T-cell (primary cell): ENCODE results near the gene NKX3-2. TPM values are rescaled to one million over a fixed set of nuclear protein-coding genes. Genes with fewer than 3 reads are reported as not detected.

ENCODE experiments used
- ATAC-seq, 4 experiments: fragments of 200-7000 bp in 3 of 4; fragments of 150-1000 bp in 1 of 4; cut with Tn5 transposase; replicated peaks in 1 of 4; 1 replicate in 3 of 4; 2 replicates in 1 of 4; pipeline ENCODE4 v1.10.0; 2021; ENCODE audit warnings: moderate library complexity in 3 of 4, mild to moderate bottlenecking in 2 of 4, moderate number of reproducible peaks in 1 of 4
- CTCF ChIA-PET, 2 donors: fragments of 300-600 bp; sonication (Branson Sonifier 250); formaldehyde crosslinking; loops; one replicate each; lab custom pipeline; 2022; ENCODE audit warnings: antibody characterized with exemption in 2 of 2; lab: Charles Lee
- POLR2A ChIA-PET, 2 donors: fragments of 300-600 bp; sonication (Branson Sonifier 250); formaldehyde crosslinking; loops; one replicate each; lab custom pipeline; 2022; ENCODE audit warnings: antibody characterized with exemption in 2 of 2; lab: Charles Lee
- DNase-seq, 35 experiments: peaks; one replicate each; pipeline versions ENCODE4 v3.0.0 to v3.0.0-alpha.2; 2013 to 2023
- H3K27ac ChIP-seq: one replicate; pipeline ENCODE4 v1.5.1; 2013; ENCODE audit warnings: low read length
- H3K27me3 ChIP-seq, 2 experiments: replicated peaks in 1 of 2; 1 replicate in 1 of 2; 2 replicates in 1 of 2; pipeline versions ENCODE4 v1.6.1 to v1.7.0; 2013; ENCODE audit warnings: low read length in 1 of 2, mixed read lengths in 1 of 2; ENCODE audit not compliant: control insufficient read depth in 2 of 2, insufficient read depth in 2 of 2; ENCODE audit errors: extremely low read depth in 1 of 2
- H3K36me3 ChIP-seq, 2 donors: 1 replicate in 1 of 2; 2 replicates in 1 of 2; pipeline versions ENCODE4 v1.6.1 to v1.7.0; 2013; ENCODE audit warnings: low read length in 1 of 2; ENCODE audit not compliant: control insufficient read depth in 2 of 2, insufficient read depth in 1 of 2; ENCODE audit errors: extremely low read depth in 1 of 2
- H3K4me1 ChIP-seq, 2 experiments: 1 replicate in 1 of 2; 2 replicates in 1 of 2; pipeline versions ENCODE4 v1.6.1 to v1.7.0; 2013; ENCODE audit warnings: low read length in 2 of 2, mixed read lengths in 1 of 2; ENCODE audit not compliant: insufficient read depth in 2 of 2, control insufficient read depth in 1 of 2; ENCODE audit errors: extremely low read depth in 1 of 2
- H3K4me3 ChIP-seq, 2 donors: 1 replicate in 1 of 2; 2 replicates in 1 of 2; pipeline versions ENCODE4 v1.5.1 to v1.7.0; 2013; ENCODE audit warnings: mild to moderate bottlenecking in 2 of 2, low read length in 1 of 2, moderate library complexity in 1 of 2; ENCODE audit not compliant: control insufficient read depth in 1 of 2; ENCODE audit errors: extremely low read depth in 1 of 2
- H3K9me3 ChIP-seq: 2 replicates; pipeline ENCODE4 v1.7.0; 2013
- H3K27ac Mint-ChIP-seq, 2 donors: one replicate each; pipeline ENCODE4 v1.8.0; 2020 to 2021; ENCODE audit warnings: mild to moderate bottlenecking in 2 of 2, mixed read lengths in 2 of 2
- H3K27me3 Mint-ChIP-seq, 2 donors: one replicate each; pipeline ENCODE4 v1.8.0; 2021 to 2022; ENCODE audit warnings: mixed read lengths in 2 of 2
- H3K36me3 Mint-ChIP-seq: one replicate; pipeline ENCODE4 v1.8.0; 2021; ENCODE audit warnings: mixed read lengths
- H3K4me1 Mint-ChIP-seq, 3 donors: one replicate each; pipeline ENCODE4 v1.8.0; 2020 to 2022; ENCODE audit warnings: mixed read lengths in 3 of 3, mild to moderate bottlenecking in 1 of 3
- H3K4me3 Mint-ChIP-seq, 3 donors: one replicate each; pipeline ENCODE4 v1.8.0; 2020 to 2022; ENCODE audit warnings: mild to moderate bottlenecking in 3 of 3, mixed read lengths in 3 of 3, moderate library complexity in 3 of 3
- H3K9me3 Mint-ChIP-seq, 3 donors: one replicate each; pipeline ENCODE4 v1.8.0; 2020 to 2022; ENCODE audit warnings: mixed read lengths in 3 of 3
- WGBS: methylation state at CpG from one replicate; pipeline ENCODE4 v1.1.5; 2013; ENCODE audit warnings: missing lambda C conversion rate; ENCODE audit not compliant: insufficient coverage; 5-methylcytosine and 5-hydroxymethylcytosine counted together
- total RNA-seq, 35 experiments: library from RNA in 6 of 35; stranded (reverse) in 6 of 35; fragments of 120-200 nt in 1 of 35; gene quantifications; one replicate each; pipeline versions ENCODE4 v1.2.1 to v1.2.4 and lab custom pipeline; 2013 to 2026

Gene NKX3-2
- total RNA-seq, 5 donors from 2014 or later (not counting 1 experiment from before 2014, with no cell fraction given) = not detected

DNA sequence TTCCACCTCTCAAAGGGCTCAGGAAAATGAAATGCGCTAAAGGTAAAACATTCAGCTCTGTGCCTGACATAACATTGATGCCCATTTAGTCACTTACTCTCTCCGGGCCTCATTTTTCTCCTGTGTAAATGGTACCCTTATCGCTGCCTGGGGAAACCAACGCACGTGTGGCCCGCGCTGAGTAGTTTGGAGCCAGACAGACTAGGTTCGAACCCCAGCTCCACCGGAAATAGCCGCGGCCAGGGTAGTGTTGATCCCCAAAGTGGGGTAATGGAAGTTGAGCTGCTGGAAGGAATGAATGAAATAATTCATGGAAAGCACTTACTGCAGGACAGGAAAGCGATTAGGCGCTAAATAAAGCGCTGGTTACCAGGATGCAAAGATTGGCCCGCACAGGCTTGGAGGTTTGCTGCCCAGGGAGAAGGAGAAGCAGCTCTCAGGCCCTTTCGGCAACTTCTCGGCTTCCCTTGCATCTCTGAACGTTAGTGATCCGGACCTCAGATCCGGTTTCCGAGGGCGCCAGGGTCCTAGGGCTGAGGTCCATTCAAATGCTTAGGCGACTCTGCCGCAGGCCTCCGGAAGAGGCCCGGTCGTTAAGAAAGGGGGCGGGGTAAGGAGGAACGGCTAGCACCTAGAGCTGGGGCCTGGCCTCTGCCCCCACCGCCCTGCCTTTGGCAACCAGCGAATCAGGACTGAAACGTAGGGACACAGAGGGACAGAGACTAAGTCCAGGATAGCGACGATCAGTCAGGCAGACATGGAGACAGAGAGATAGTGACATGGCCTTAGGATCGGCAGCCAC is 13.3 kb downstream of the NKX3-2 start:
- no peak overlapping the region for H3K27ac ChIP-seq
- no peak overlapping the region for H3K4me3 ChIP-seq
- ChIA-PET POLR2A (no interaction called here), CTCF (interaction anchor here in 1 of 2 donors (1.0 kb wide), 1 partner anchor 9 kb away, joined by 4 read pairs; no protein-coding TSS in a partner anchor)
- H3K36me3 ChIP-seq = no peaks in the 10 kb centered on the region
- ATAC-seq (no peak), DNase-seq (no peak)
- no peaks in the 10 kb centered on the region for H3K36me3 Mint-ChIP-seq
- no peak overlapping the region for H3K27ac Mint-ChIP-seq
- H3K9me3 Mint-ChIP-seq = no peaks in the 10 kb centered on the region
- peaks cover 22 to 29% (median 26%) of the 10 kb centered on the region in 3 donors for H3K4me1 Mint-ChIP-seq
- peaks cover 41 to 88% of the 10 kb centered on the region in 2 experiments for H3K27me3 ChIP-seq
- H3K9me3 ChIP-seq = no peaks in the 10 kb centered on the region
- peaks cover 71 to 93% of the 10 kb centered on the region in 2 donors for H3K27me3 Mint-ChIP-seq
- H3K4me1 ChIP-seq = peaks cover 0 to 33% of the 10 kb centered on the region in 2 experiments
- no peak overlapping the region for H3K4me3 Mint-ChIP-seq
- 7% methylated on average over 35 of the region's 35 CpGs for WGBS

DNA sequence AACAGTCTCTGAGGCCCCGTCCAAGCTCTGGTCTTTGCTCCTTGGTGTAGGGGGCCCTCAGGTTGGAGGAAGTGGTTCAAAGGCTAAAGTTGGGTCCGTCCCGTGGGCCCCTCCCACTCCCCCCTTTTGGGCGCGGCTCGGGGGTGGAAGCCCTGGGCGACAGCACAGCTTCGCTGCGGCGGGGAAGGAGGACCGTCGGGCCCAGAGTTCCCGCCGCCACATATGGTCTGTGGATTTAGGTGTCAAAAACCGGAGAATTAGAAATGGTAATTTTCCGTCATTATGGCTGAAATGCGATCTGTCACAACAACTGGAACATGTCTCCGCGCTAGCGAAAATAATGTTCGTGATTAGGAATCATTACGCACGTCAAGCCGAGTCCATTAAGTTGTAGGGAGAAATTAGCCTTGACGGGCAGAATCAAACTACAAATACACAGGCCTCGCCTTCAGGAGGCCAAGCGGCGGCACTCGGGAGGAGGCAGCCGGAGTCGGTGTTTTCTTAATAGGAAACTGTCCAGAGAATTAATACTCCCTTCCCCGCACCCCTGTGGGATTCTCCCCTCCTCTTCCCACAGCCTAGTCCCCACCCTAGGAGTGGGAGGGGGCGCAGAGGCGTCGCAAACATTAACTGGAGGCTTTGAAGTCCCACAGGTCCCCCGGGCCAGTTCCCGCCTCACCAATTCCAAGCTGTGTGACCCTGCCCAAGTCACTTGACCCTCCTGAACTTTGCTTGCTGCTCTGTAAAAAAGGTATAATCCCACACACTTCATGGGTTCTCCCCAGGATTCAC is 15.0 kb downstream of the NKX3-2 start:
- no peaks in the 10 kb centered on the region for H3K9me3 ChIP-seq
- ChIA-PET CTCF (interaction anchor here (0.6 kb wide), 2 partner anchors 44 to 119 kb away, joined by 4 to 10 read pairs; no protein-coding TSS in a partner anchor), POLR2A (no interaction called here)
- no peak for ATAC-seq
- H3K4me1 ChIP-seq = peaks cover 0 to 33% of the 10 kb centered on the region in 2 experiments
- 20% methylated on average over 18 of the region's 37 CpGs for WGBS
- peaks cover 83 to 91% of the 10 kb centered on the region in 2 donors for H3K27me3 Mint-ChIP-seq
- no peak overlapping the region for H3K27ac Mint-ChIP-seq
- H3K9me3 Mint-ChIP-seq = peaks cover 0 to 3% (median 0%) of the 10 kb centered on the region in 3 donors
- H3K36me3 ChIP-seq = no peaks in the 10 kb centered on the region
- H3K27ac ChIP-seq = no peak overlapping the region
- peaks cover 22 to 29% (median 26%) of the 10 kb centered on the region in 3 donors for H3K4me1 Mint-ChIP-seq
- peak overlapping the region in 1 of 2 donors; percentile 12 for H3K4me3 ChIP-seq
- DNase-seq = no peak
- peak overlapping the region in 1 of 3 donors; percentile 57 for H3K4me3 Mint-ChIP-seq
- peaks cover 42 to 86% of the 10 kb centered on the region in 2 experiments for H3K27me3 ChIP-seq
- no peaks in the 10 kb centered on the region for H3K36me3 Mint-ChIP-seq

DNA sequence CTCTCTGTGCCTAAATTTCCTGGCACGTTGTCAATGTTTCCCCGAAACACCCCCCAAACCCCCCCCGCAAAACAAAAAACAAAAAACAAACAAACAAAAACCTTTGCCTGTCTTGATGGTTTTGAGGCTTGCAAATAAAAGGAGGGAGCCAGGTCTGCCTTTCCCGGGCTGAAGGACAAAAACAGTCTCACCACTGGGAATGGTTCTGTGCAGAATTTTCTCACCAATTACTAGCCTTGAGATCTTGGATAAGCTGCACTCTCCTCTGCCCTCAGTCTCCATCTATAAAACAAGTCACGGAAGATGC is 15.5 kb downstream of the NKX3-2 start:
- Histone ChIP-seq H3K27ac (no peak overlapping the region), H3K4me1 (peaks cover 0 to 33% of the 10 kb centered on the region in 2 experiments), H3K9me3 (no peaks in the 10 kb centered on the region), H3K36me3 (no peaks in the 10 kb centered on the region), H3K4me3 (no peak overlapping the region), H3K27me3 (peaks cover 42 to 86% of the 10 kb centered on the region in 2 experiments)
- WGBS = no CpG with 5 or more reads among the region's 5 CpGs
- peak overlapping the region in 1 of 3 donors; percentile 57 for H3K4me3 Mint-ChIP-seq
- no peaks in the 10 kb centered on the region for H3K36me3 Mint-ChIP-seq
- ChIA-PET POLR2A (no interaction called here), CTCF (interaction anchor here in 1 of 2 donors (0.6 kb wide), 1 partner anchor 43 kb away, joined by 10 read pairs; no protein-coding TSS in a partner anchor)
- peak overlapping the region in 1 of 2 donors; percentile 36 for H3K27ac Mint-ChIP-seq
- H3K4me1 Mint-ChIP-seq = peaks cover 22 to 25% (median 24%) of the 10 kb centered on the region in 3 donors
- DNase-seq (no peak), ATAC-seq (no peak)
- H3K27me3 Mint-ChIP-seq = peaks cover 83 to 91% of the 10 kb centered on the region in 2 donors
- peaks cover 0 to 3% (median 0%) of the 10 kb centered on the region in 3 donors for H3K9me3 Mint-ChIP-seq

DNA sequence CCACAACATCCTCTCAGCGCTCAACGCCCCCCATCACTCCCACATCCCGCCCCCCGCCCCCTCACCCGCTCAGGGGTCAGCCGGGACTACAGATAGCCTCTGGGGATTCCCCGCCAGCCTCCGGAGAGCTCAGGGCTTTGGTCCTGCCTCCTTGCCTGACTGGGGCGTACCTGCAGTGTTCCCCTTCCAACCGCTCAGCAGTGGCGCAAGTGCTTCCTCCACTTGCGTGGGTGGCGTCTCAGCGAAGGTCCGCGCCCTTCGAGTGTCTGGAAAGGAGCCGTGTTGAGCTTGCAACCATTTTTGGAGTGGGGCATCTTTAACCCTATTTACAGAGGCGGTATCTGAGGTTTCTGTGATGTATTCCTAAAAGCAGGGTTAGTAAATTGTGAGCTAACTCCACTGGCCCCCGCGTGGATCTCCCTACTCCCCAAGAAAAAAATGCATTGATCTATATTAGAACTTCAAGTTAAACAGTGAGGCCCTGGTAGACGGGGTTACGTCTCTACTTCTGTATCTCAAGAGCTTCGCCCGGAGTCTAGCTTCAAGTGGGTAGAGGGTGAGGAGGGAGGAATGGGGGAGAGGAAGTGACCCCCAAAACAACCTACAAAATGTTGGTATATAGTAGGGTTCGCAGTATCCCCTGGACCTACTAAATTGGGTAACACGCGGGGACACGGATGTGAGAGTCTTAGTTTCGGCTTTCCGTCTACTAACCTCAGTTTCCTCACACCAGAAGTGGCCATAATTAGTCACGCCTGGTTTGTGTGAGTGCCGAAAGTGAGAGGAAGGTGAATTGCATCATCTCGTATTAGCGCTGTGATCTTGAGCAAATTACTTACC is 16.1 kb downstream of the NKX3-2 start:
- no peak for DNase-seq
- Mint-ChIP-seq H3K27me3 (peaks cover 80 to 90% of the 10 kb centered on the region in 2 donors), H3K36me3 (no peaks in the 10 kb centered on the region), H3K9me3 (peaks cover 0 to 3% (median 0%) of the 10 kb centered on the region in 3 donors), H3K4me3 (peak overlapping the region in 2 of 3 donors; percentile 26 to 57), H3K27ac (no peak overlapping the region), H3K4me1 (peaks cover 24 to 27% (median 25%) of the 10 kb centered on the region in 3 donors)
- ATAC-seq = peak in 3 of 4 experiments; percentile 21 to 52 (median 29)
- Histone ChIP-seq H3K4me3 (peak overlapping the region in 1 of 2 donors; percentile 7), H3K27ac (no peak overlapping the region), H3K9me3 (no peaks in the 10 kb centered on the region), H3K4me1 (peaks cover 0 to 35% of the 10 kb centered on the region in 2 experiments), H3K27me3 (peaks cover 42 to 87% of the 10 kb centered on the region in 2 experiments), H3K36me3 (no peaks in the 10 kb centered on the region)
- POLR2A ChIA-PET = interaction anchor here in 1 of 2 donors (0.6 kb wide), 1 partner anchor 14 kb away, joined by 9 read pairs; no protein-coding TSS in a partner anchor
- 11% methylated on average over 6 of the region's 35 CpGs for WGBS
- CTCF ChIA-PET = interaction anchor here in 1 of 2 donors (0.6 kb wide), 1 partner anchor 43 kb away, joined by 10 read pairs; no protein-coding TSS in a partner anchor

DNA sequence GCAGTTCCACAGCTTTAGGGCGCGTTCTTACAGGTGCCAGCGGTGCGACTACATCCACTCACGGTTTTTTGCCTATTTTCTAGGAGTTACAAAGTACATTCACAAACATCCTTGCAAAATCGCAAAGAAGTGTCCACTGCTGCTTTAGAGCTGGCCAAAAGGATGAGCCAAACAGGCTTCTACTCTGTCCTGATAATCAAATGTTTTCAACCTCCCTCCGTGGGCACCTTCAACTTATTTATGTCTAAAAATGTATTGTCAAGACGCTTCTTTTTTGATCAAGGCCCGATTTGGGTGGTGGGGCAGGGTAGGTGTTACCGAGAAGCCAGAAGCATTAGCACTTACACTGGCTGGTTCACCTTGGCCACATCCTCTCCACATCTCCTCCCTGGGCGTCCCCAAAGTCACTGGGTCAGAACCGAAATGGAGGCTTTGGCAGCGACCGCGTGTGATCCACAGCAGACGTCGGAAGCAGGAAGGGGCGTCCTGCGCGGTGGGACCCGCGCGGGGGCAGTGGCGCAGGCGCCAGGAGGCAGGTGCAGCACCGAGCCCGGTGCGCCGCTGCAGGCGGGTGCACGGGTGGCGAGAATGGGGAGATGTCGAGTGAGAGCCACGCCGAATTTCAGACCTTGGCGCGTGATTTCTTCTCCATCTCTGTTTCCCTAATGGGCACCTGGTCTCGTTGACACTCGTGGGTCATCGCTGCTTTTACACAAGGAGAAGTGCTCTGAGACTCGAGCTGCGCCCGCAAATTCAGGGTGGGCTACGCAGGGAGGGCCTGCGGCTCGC is 16.9 kb downstream of the NKX3-2 start:
- DNase-seq (no peak), ATAC-seq (peak; percentile 15 to 57 (median 36))
- peaks cover 78 to 90% of the 10 kb centered on the region in 2 donors for H3K27me3 Mint-ChIP-seq
- no peaks in the 10 kb centered on the region for H3K36me3 ChIP-seq
- POLR2A ChIA-PET = interaction anchor here in 1 of 2 donors (0.6 kb wide), 1 partner anchor 13 kb away, joined by 9 read pairs; no protein-coding TSS in a partner anchor
- peaks cover 28 to 33% (median 31%) of the 10 kb centered on the region in 3 donors for H3K4me1 Mint-ChIP-seq
- peaks cover 0 to 43% of the 10 kb centered on the region in 2 experiments for H3K4me1 ChIP-seq
- WGBS = 10% methylated on average over 32 of the region's 46 CpGs
- H3K9me3 ChIP-seq = no peaks in the 10 kb centered on the region
- H3K4me3 ChIP-seq = peak overlapping the region in 1 of 2 donors; percentile 54
- H3K36me3 Mint-ChIP-seq = no peaks in the 10 kb centered on the region
- H3K27me3 ChIP-seq = peaks cover 44 to 87% of the 10 kb centered on the region in 2 experiments
- no peak overlapping the region for H3K27ac Mint-ChIP-seq
- H3K4me3 Mint-ChIP-seq = peak overlapping the region in 2 of 3 donors; percentile 22 to 57
- H3K27ac ChIP-seq = no peak overlapping the region
- CTCF ChIA-PET = no interaction called here
- H3K9me3 Mint-ChIP-seq = peaks cover 0 to 3% (median 0%) of the 10 kb centered on the region in 3 donors
